Ovary (tissue), 3 donors: ENCODE measurements around the gene TOM1L2.

Experiments
- POLR2A ChIP-seq: fragments of 450-650 bp; IDR thresholded peaks from one replicate; pipeline ENCODE4 v1.6.1; 2017; ENCODE audit warnings: antibody characterized with exemption, mild to moderate bottlenecking, moderate library complexity
- TF ChIP-seq, protein P1 (sequence below), 3 donors: fragments of 450-650 bp in 2 of 3; fragments of 200-600 bp in 1 of 3; IDR thresholded peaks; one replicate each; pipeline versions ENCODE4 v1.5.1 to v1.8.0; 2016 to 2022; ENCODE audit warnings: antibody characterized with exemption in 3 of 3, mild to moderate bottlenecking in 1 of 3
- donor health status: DM: no; HTN: no; CAD: no.

DNA sequence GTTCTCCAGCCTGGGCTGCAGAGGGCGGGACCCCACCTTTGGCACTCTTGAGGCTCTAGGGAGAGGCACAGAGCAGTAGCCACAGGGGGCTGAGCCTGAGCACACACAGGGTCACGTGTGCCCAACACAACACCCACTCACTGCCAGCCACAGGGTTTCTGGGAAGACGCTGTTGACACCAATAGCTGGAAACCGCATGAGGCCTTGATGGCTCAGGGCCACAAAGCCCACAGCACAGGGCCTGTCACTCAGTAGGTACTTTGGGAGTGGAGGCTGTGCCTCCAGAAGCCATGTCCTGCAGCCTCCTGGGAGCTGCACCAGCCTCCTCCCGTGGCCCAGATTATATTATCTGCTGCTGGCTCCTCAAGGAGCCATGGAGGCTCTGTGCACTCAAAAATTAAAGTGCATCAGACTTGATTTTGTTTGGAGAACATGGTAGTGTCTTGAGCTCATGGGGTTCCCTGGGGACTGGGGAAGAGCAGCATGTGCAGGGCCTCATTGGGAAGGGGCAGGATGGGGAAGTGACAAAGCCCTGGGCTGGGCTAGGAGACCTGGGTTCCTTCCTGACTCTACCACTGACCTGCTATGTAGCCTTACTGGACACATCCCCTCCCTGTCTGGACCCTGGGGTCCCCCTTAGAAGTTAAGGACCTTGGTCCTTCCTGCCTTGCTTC lies 122.9 kb downstream of the TOM1L2 start:
- TF ChIP-seq POLR2A: no peak
- TF ChIP-seq, protein P1, sequence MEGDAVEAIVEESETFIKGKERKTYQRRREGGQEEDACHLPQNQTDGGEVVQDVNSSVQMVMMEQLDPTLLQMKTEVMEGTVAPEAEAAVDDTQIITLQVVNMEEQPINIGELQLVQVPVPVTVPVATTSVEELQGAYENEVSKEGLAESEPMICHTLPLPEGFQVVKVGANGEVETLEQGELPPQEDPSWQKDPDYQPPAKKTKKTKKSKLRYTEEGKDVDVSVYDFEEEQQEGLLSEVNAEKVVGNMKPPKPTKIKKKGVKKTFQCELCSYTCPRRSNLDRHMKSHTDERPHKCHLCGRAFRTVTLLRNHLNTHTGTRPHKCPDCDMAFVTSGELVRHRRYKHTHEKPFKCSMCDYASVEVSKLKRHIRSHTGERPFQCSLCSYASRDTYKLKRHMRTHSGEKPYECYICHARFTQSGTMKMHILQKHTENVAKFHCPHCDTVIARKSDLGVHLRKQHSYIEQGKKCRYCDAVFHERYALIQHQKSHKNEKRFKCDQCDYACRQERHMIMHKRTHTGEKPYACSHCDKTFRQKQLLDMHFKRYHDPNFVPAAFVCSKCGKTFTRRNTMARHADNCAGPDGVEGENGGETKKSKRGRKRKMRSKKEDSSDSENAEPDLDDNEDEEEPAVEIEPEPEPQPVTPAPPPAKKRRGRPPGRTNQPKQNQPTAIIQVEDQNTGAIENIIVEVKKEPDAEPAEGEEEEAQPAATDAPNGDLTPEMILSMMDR (IDR thresholded peaks at IDR 0.05): no peak
